Mesenchymal stem cell (in vitro differentiated cells and primary cell): Measurements from ENCODE around the gene USP4. TPM values are rescaled to one million over a fixed set of nuclear protein-coding genes. Genes with fewer than 3 reads are reported as not detected.

Source experiments
- DNase-seq: peaks from one replicate; pipeline ENCODE4 v3.0.0-alpha.2; 2013
- H2AFZ ChIP-seq: one replicate; pipeline ENCODE4 v1.6.1; 2013; ENCODE audit warnings: low read depth, mild to moderate bottlenecking, control low read depth, inconsistent platforms, low read length, moderate library complexity
- H2AK5ac ChIP-seq: 2 replicates; pipeline ENCODE4 v1.6.1; 2013; ENCODE audit warnings: low read length, moderate library complexity, mild to moderate bottlenecking, inconsistent platforms; ENCODE audit not compliant: severe bottlenecking
- H2BK120ac ChIP-seq: one replicate; pipeline ENCODE4 v1.6.1; 2013; ENCODE audit warnings: low read depth, mild to moderate bottlenecking, inconsistent platforms, low read length, moderate library complexity
- H2BK12ac ChIP-seq, 2 experiments: one replicate each; pipeline ENCODE4 v1.6.1; 2013; ENCODE audit warnings: inconsistent platforms in 2 of 2, low read length in 2 of 2, mild to moderate bottlenecking in 2 of 2, moderate library complexity in 2 of 2, control low read depth in 1 of 2
- H2BK15ac ChIP-seq: one replicate; pipeline ENCODE4 v1.6.1; 2013; ENCODE audit warnings: mild to moderate bottlenecking, low read depth, inconsistent platforms; ENCODE audit not compliant: poor library complexity, severe bottlenecking
- H2BK5ac ChIP-seq: 2 replicates; pipeline ENCODE4 v1.6.1; 2013; ENCODE audit warnings: low read depth, mild to moderate bottlenecking, low read length, control low read depth, inconsistent platforms; ENCODE audit not compliant: poor library complexity, severe bottlenecking
- H3K14ac ChIP-seq, 2 experiments: one replicate each; pipeline ENCODE4 v1.6.1; 2013; ENCODE audit warnings: inconsistent platforms in 2 of 2, low read length in 2 of 2, control low read depth in 1 of 2, mild to moderate bottlenecking in 1 of 2, moderate library complexity in 1 of 2
- H3K18ac ChIP-seq, 2 experiments: one replicate each; pipeline ENCODE4 v1.6.1; 2013; ENCODE audit warnings: inconsistent platforms in 2 of 2, low read length in 2 of 2, control low read depth in 1 of 2, low read depth in 1 of 2, mild to moderate bottlenecking in 1 of 2
- H3K23ac ChIP-seq, 2 experiments: one replicate each; pipeline ENCODE4 v1.6.1; 2013; ENCODE audit warnings: inconsistent platforms in 2 of 2, low read length in 2 of 2, mild to moderate bottlenecking in 2 of 2, moderate library complexity in 2 of 2, control low read depth in 1 of 2
- H3K27ac ChIP-seq: 2 replicates; pipeline ENCODE4 v1.5.1; 2013; ENCODE audit warnings: mild to moderate bottlenecking, moderate library complexity, low read length, control low read depth, inconsistent platforms; ENCODE audit not compliant: poor library complexity, severe bottlenecking
- H3K27me3 ChIP-seq, 2 experiments: 2 replicates each; pipeline versions ENCODE4 v1.6.1 to v1.7.0; 2013; ENCODE audit warnings: low read length in 2 of 2, mild to moderate bottlenecking in 2 of 2, moderate library complexity in 2 of 2, control low read depth in 1 of 2, inconsistent platforms in 1 of 2; ENCODE audit not compliant: control insufficient read depth in 1 of 2, insufficient read depth in 1 of 2
- H3K36me3 ChIP-seq, 2 experiments: 2 replicates each; pipeline versions ENCODE4 v1.6.1 to v1.7.0; 2013; ENCODE audit warnings: low read length in 2 of 2, control low read depth in 1 of 2, inconsistent platforms in 1 of 2, low read depth in 1 of 2, mild to moderate bottlenecking in 1 of 2; ENCODE audit not compliant: insufficient read depth in 2 of 2, control insufficient read depth in 1 of 2
- H3K4ac ChIP-seq, 2 experiments: one replicate each; pipeline ENCODE4 v1.6.1; 2013; ENCODE audit warnings: inconsistent platforms in 2 of 2, low read length in 2 of 2, mild to moderate bottlenecking in 2 of 2, moderate library complexity in 2 of 2, control low read depth in 1 of 2, low read depth in 1 of 2
- H3K4me1 ChIP-seq: 2 replicates; pipeline ENCODE4 v1.6.1; 2013; ENCODE audit warnings: low read depth, low read length, control low read depth; ENCODE audit not compliant: control insufficient read depth, insufficient read depth
- H3K4me2 ChIP-seq: 2 replicates; pipeline ENCODE4 v1.6.1; 2013; ENCODE audit warnings: low read length, mild to moderate bottlenecking, inconsistent platforms; ENCODE audit not compliant: poor library complexity, severe bottlenecking
- H3K4me3 ChIP-seq, 2 experiments: 2 replicates each; pipeline versions ENCODE4 v1.5.1 to v1.7.0; 2013; ENCODE audit warnings: low read length in 2 of 2, mild to moderate bottlenecking in 2 of 2, control low read depth in 1 of 2, low read depth in 1 of 2; ENCODE audit not compliant: insufficient read depth in 1 of 2
- H3K79me1 ChIP-seq: replicated peaks from 2 replicates; pipeline ENCODE4 v1.6.1; 2013; ENCODE audit warnings: mild to moderate bottlenecking, control low read depth, low read length, inconsistent platforms; ENCODE audit not compliant: poor library complexity, severe bottlenecking
- H3K9ac ChIP-seq: 2 replicates; pipeline ENCODE4 v1.7.0; 2013; ENCODE audit warnings: mild to moderate bottlenecking, low read length, moderate library complexity
- H3K9me3 ChIP-seq: 2 replicates; pipeline ENCODE4 v1.7.0; 2013; ENCODE audit warnings: mild to moderate bottlenecking, low read length; ENCODE audit not compliant: control insufficient read depth
- H4K8ac ChIP-seq: one replicate; pipeline ENCODE4 v1.6.1; 2013; ENCODE audit warnings: inconsistent platforms, mild to moderate bottlenecking, low read length, moderate library complexity
- H4K91ac ChIP-seq: one replicate; pipeline ENCODE4 v1.6.1; 2013; ENCODE audit warnings: mild to moderate bottlenecking, low read length, inconsistent platforms
- WGBS: methylation state at CpG from one replicate; pipeline ENCODE4 v1.1.7; 2013; ENCODE audit warnings: mixed read lengths; 5-methylcytosine and 5-hydroxymethylcytosine counted together
- polyA plus RNA-seq, 2 experiments: library from polyadenylated mRNA; stranded (reverse); fragments of 200-250 nt; gene quantifications; one replicate each; pipeline ENCODE4 v1.2.3, GENCODE V29; 2013

USP4 gene
- 27.9 TPM for polyA plus RNA-seq (2013, experiment 1 of 2)
- 27.8 TPM for polyA plus RNA-seq (2013, experiment 2 of 2)

- 1% methylated on average over 69 of the region's 70 CpGs for WGBS
- peak within 1 kb of the TSS in 1 of 2 experiments; percentile 87 for H3K14ac ChIP-seq
- peak within 1 kb of the TSS; percentile 66 for H2BK120ac ChIP-seq
- peak; percentile 88 for DNase-seq
- H3K9ac ChIP-seq: peak within 1 kb of the TSS; percentile 95
- H3K9me3 ChIP-seq: no peaks in the 10 kb centered on the region
- H3K18ac ChIP-seq: peak within 1 kb of the TSS; percentile 90 to 93
- peaks cover 5 to 16% of the 10 kb centered on the region in 2 experiments for H3K36me3 ChIP-seq
- H3K4ac ChIP-seq: peak within 1 kb of the TSS; percentile 83 to 89
- no peak within 1 kb of the TSS for H3K23ac ChIP-seq
- peak within 1 kb of the TSS; percentile 85 for H3K4me2 ChIP-seq
- peak within 1 kb of the TSS; percentile 1 for H2AK5ac ChIP-seq
- H2BK15ac ChIP-seq: peak within 1 kb of the TSS; percentile 92
- no peaks in the 10 kb centered on the region for H3K27me3 ChIP-seq
- peak within 1 kb of the TSS; percentile 93 for H2AFZ ChIP-seq
- H4K8ac ChIP-seq: peak within 1 kb of the TSS; percentile 92
- H3K27ac ChIP-seq: peak within 1 kb of the TSS; percentile 96
- peak within 1 kb of the TSS; percentile 72 for H2BK5ac ChIP-seq
- peaks cover 10% of the 10 kb centered on the region for H3K4me1 ChIP-seq
- H2BK12ac ChIP-seq: peak within 1 kb of the TSS in 1 of 2 experiments; percentile 71
- peak within 1 kb of the TSS; percentile 86 to 89 for H3K4me3 ChIP-seq
- peak within 1 kb of the TSS; percentile 89 for H4K91ac ChIP-seq
- H3K79me1 ChIP-seq: peaks cover 1% of the 10 kb centered on the region
Measured at GRCh38 chr3:49339941-49340800, at the start of gene USP4. Gene USP4, minus strand, starts transcription at chr3:49340053. Its CDS starts 29 bp downstream, at chr3:49340024.

DNA sequence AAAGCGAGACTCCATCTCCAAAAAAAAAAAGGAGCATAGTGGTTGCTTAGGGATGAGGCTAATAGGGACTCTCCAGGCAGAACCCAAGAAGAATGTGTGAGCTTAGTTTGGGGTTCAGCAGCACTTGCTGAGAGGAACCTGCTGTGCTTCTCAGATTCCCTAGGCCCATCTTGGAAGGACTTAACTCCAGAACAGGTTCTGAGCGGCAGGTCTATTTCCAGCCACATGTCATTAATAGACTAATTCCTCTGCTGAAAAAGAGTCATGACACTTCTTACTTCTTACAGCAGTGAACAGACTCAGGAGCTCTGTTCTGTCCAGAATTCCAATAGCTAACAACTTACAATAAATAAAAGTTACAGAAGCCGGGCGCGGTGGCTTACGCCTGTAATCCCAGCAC lies 49.4 kb upstream of the USP4 start:
- H3K27ac ChIP-seq: no peak overlapping the region
- H2BK15ac ChIP-seq: no peak overlapping the region
- H3K18ac ChIP-seq: no peak overlapping the region
- H4K91ac ChIP-seq: no peak overlapping the region
- WGBS: 100% methylated on average over 6 of the region's 6 CpGs
- no peaks in the 10 kb centered on the region for H3K9me3 ChIP-seq
- H3K4me1 ChIP-seq: peaks cover 1% of the 10 kb centered on the region
- H3K79me1 ChIP-seq: no peaks in the 10 kb centered on the region
- H3K23ac ChIP-seq: no peak overlapping the region
- no peak overlapping the region for H2BK5ac ChIP-seq
- no peak overlapping the region for H2BK12ac ChIP-seq
- DNase-seq: no peak
- H2AFZ ChIP-seq: no peak overlapping the region
- no peak overlapping the region for H3K4ac ChIP-seq
- no peak overlapping the region for H2BK120ac ChIP-seq
- H3K4me2 ChIP-seq: no peak overlapping the region
- no peak overlapping the region for H3K9ac ChIP-seq
- peaks cover 6 to 7% of the 10 kb centered on the region in 2 experiments for H3K36me3 ChIP-seq
- no peaks in the 10 kb centered on the region for H3K27me3 ChIP-seq
- H3K14ac ChIP-seq: no peak overlapping the region
- no peak overlapping the region for H2AK5ac ChIP-seq
- no peak overlapping the region for H3K4me3 ChIP-seq
- H4K8ac ChIP-seq: peak overlapping the region; percentile 13

DNA sequence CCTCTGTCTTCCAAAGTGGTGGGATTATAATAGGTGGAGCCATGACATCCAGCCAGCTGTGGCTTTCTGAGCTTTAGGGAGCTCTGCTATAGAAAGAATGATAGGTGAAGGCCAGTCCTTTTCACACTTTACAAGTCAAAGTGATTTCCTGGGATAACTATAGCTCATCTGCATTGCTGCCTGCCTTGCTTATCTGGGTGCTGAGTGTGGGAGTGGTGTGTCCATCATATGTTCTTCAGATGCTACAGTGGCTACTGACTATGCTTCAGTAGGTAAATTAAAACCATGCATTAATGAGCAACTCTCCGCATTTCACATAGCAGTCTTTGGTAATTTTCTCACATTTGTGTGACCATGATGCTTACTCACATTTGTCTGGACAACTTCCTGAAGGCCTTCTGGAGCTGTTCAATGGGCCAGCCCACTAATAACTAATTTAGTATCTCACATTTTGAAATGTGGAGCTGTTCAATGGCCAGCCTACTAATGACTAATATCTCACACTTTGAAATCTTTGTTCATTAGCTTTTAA lies 48.5 kb upstream of the USP4 start:
- H2AFZ ChIP-seq: no peak overlapping the region
- H3K79me1 ChIP-seq: no peaks in the 10 kb centered on the region
- no peak overlapping the region for H2BK120ac ChIP-seq
- H2BK15ac ChIP-seq: no peak overlapping the region
- peak; percentile 23 for DNase-seq
- no peak overlapping the region for H3K27ac ChIP-seq
- H3K4me3 ChIP-seq: no peak overlapping the region
- H3K4me1 ChIP-seq: peaks cover 4% of the 10 kb centered on the region
- no peak overlapping the region for H3K9ac ChIP-seq
- no peak overlapping the region for H4K91ac ChIP-seq
- H3K23ac ChIP-seq: no peak overlapping the region
- no peak overlapping the region for H3K4me2 ChIP-seq
- H3K9me3 ChIP-seq: no peaks in the 10 kb centered on the region
- H3K27me3 ChIP-seq: no peaks in the 10 kb centered on the region
- H3K18ac ChIP-seq: no peak overlapping the region
- WGBS: 86% methylated on average over 1 of the region's 1 CpG
- H2BK12ac ChIP-seq: no peak overlapping the region
- peaks cover 6 to 7% of the 10 kb centered on the region in 2 experiments for H3K36me3 ChIP-seq
- H2BK5ac ChIP-seq: no peak overlapping the region
- no peak overlapping the region for H2AK5ac ChIP-seq
- no peak overlapping the region for H3K4ac ChIP-seq
- H4K8ac ChIP-seq: no peak overlapping the region
- no peak overlapping the region for H3K14ac ChIP-seq

DNA sequence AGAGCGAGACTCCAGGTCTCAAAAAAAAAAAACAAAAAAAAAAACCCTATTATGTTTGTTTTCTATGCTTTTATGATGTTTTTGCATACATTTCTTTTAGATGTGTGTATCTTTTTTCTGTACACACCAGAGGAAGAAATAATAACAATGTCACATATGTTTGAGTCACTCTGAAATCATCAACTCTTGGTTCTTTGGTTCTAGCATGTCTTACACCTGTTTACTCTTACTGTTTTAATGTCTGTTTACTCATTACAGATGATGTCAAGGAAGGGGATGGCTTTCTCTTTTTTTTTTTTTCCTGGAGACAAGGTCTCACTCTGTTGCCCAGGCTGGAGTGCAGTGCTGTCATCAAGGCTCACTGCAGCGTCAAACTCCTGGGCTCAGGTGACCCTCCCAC lies 47.9 kb upstream of the USP4 start:
- H3K79me1 ChIP-seq: no peaks in the 10 kb centered on the region

More for the DNA sequence above, 47.9 kb upstream of the USP4 start:
- 100% methylated on average over 1 of the region's 2 CpGs for WGBS
- Histone ChIP-seq H3K9me3 (no peaks in the 10 kb centered on the region), H3K18ac (no peak overlapping the region), H3K4ac (no peak overlapping the region), H2AK5ac (no peak overlapping the region), H4K91ac (no peak overlapping the region), H3K14ac (no peak overlapping the region), H4K8ac (no peak overlapping the region), H3K4me3 (no peak overlapping the region), H3K23ac (peak overlapping the region in 1 of 2 experiments; percentile 2), H3K27ac (no peak overlapping the region), H2BK120ac (no peak overlapping the region), H2AFZ (no peak overlapping the region), H3K4me2 (no peak overlapping the region), H3K36me3 (peaks cover 5 to 8% of the 10 kb centered on the region in 2 experiments), H3K4me1 (peaks cover 4% of the 10 kb centered on the region), H2BK15ac (no peak overlapping the region), H3K27me3 (no peaks in the 10 kb centered on the region), H2BK5ac (no peak overlapping the region), H2BK12ac (no peak overlapping the region), H3K9ac (no peak overlapping the region)
- peak; percentile 60 for DNase-seq
